Endothelial cell of umbilical vein (primary cell): ENCODE data around the gene FAM53A. TPM values are rescaled to one million over a fixed set of nuclear protein-coding genes. Genes with fewer than 3 reads are reported as not detected.

Experiments used
- BruUV-seq: library from RNA; stranded (reverse); fragments of 400-500 nt; replicated peaks from 2 replicates; lab custom pipeline; 2021; lab: Mats Ljungman, UMichigan
- CTCF ChIA-PET: fragments of 300-600, 350-600 bp; sonication (Branson Sonifier 250); formaldehyde crosslinking; loops from one replicate; lab custom pipeline; 2021; ENCODE audit warnings: antibody characterized with exemption, inconsistent platforms; lab: Charles Lee
- POLR2A ChIA-PET: fragments of 300-600, 350-600 bp; sonication (Branson Sonifier 250); formaldehyde crosslinking; loops from one replicate; lab custom pipeline; 2021; ENCODE audit warnings: antibody characterized with exemption, inconsistent platforms; lab: Charles Lee
- DNase-seq: peaks from one replicate; pipeline ENCODE4 v3.0.0-alpha.2; 2011; ENCODE audit warnings: low read depth, low spot score
- FAIRE-seq: peaks from 2 replicates; lab custom pipeline; 2011; peaks lifted over from hg19 to GRCh38; lab: Jason Lieb, UNC
- H2AFZ ChIP-seq: 2 replicates; pipeline ENCODE4 v1.6.0; 2012; ENCODE audit warnings: low read depth, low read length, control low read depth, inconsistent platforms
- H3K27ac ChIP-seq: 2 replicates; pipeline ENCODE4 v1.5.1; 2011; ENCODE audit warnings: low read depth, mild to moderate bottlenecking, control low read depth, low read length, moderate library complexity; ENCODE audit not compliant: insufficient read depth
- H3K27me3 ChIP-seq, 2 experiments: 2 replicates each; pipeline versions ENCODE4 v1.6.0 to v1.6.1; 2011; ENCODE audit warnings: low read length in 2 of 2, mixed read lengths in 1 of 2; ENCODE audit not compliant: control insufficient read depth in 2 of 2, insufficient read depth in 2 of 2
- H3K36me3 ChIP-seq, 2 experiments: 2 replicates in 1 of 2; 3 replicates in 1 of 2; pipeline ENCODE4 v1.5.1; 2011; ENCODE audit warnings: low read length in 2 of 2, mild to moderate bottlenecking in 1 of 2, moderate library complexity in 1 of 2; ENCODE audit not compliant: control insufficient read depth in 2 of 2, insufficient read depth in 2 of 2; ENCODE audit errors: extremely low read depth in 1 of 2
- H3K4me1 ChIP-seq: 3 replicates; pipeline ENCODE4 v1.5.1; 2011; ENCODE audit warnings: mild to moderate bottlenecking, low read length; ENCODE audit not compliant: control insufficient read depth, insufficient read depth; ENCODE audit errors: extremely low read depth
- H3K4me2 ChIP-seq: 2 replicates; pipeline ENCODE4 v1.6.1; 2011; ENCODE audit warnings: low read length, control low read depth, mixed read lengths; ENCODE audit not compliant: insufficient read depth
- H3K4me3 ChIP-seq, 3 experiments: fragments of 200-600 bp in 1 of 3; sonication (generic), shearing (Covaris generic) in 1 of 3; replicated peaks in 1 of 3; 2 replicates each; pipeline ENCODE4 v1.5.1; 2011 to 2016; ENCODE audit warnings: control low read depth in 3 of 3, low read length in 3 of 3, mild to moderate bottlenecking in 2 of 3, inconsistent platforms in 1 of 3, low read depth in 1 of 3, moderate library complexity in 1 of 3; ENCODE audit not compliant: insufficient read depth in 1 of 3
- H3K79me2 ChIP-seq: 2 replicates; pipeline ENCODE4 v1.6.0; 2012; ENCODE audit warnings: low read length, inconsistent platforms; ENCODE audit not compliant: control insufficient read depth, insufficient read depth
- H3K9ac ChIP-seq: replicated peaks from 2 replicates; pipeline ENCODE3; 2011; ENCODE audit warnings: low read length, control low read depth; ENCODE audit not compliant: insufficient read depth; ENCODE audit errors: extremely low read depth
- H3K9me1 ChIP-seq: replicated peaks from 3 replicates; pipeline ENCODE4 v1.6.0; 2011; ENCODE audit warnings: mild to moderate bottlenecking, low read length; ENCODE audit not compliant: control insufficient read depth, insufficient read depth; ENCODE audit errors: extremely low read depth
- H3K9me3 ChIP-seq: replicated peaks from 2 replicates; pipeline ENCODE4 v1.5.1; 2012; ENCODE audit warnings: low read length, inconsistent platforms; ENCODE audit not compliant: control insufficient read depth, insufficient read depth
- H4K20me1 ChIP-seq: replicated peaks from 2 replicates; pipeline ENCODE3; 2011; ENCODE audit warnings: mild to moderate bottlenecking, low read length; ENCODE audit not compliant: control insufficient read depth, insufficient read depth; ENCODE audit errors: extremely low read depth
- EZH2 ChIP-seq: IDR thresholded peaks from 2 replicates; pipeline ENCODE4 v1.6.1; 2012; ENCODE audit warnings: borderline replicate concordance, low read depth, mild to moderate bottlenecking, moderate library complexity, low read length, inconsistent platforms; ENCODE audit not compliant: severe bottlenecking
- FOS ChIP-seq: IDR thresholded peaks from 2 replicates; pipeline ENCODE4 v1.6.1; 2011; ENCODE audit warnings: mild to moderate bottlenecking, low read length, moderate library complexity, borderline replicate concordance; ENCODE audit not compliant: insufficient read depth
- GATA2 ChIP-seq: IDR thresholded peaks from 2 replicates; pipeline ENCODE4 v1.7.0; 2011; ENCODE audit warnings: low read depth, mild to moderate bottlenecking, moderate library complexity, mixed read lengths, low read length; ENCODE audit not compliant: insufficient read length, insufficient read depth
- JUN ChIP-seq: IDR thresholded peaks from 2 replicates; pipeline ENCODE4 v1.6.1; 2011; ENCODE audit warnings: borderline replicate concordance, low read depth; ENCODE audit not compliant: insufficient read length, insufficient read depth
- MAX ChIP-seq: IDR thresholded peaks from 2 replicates; pipeline ENCODE4 v1.6.1; 2011; ENCODE audit not compliant: insufficient read depth, insufficient read length
- MYC ChIP-seq: IDR thresholded peaks from one replicate; pipeline ENCODE4 v1.6.1; 2011; ENCODE audit warnings: mild to moderate bottlenecking, low read depth, low read length
- POLR2A ChIP-seq: IDR thresholded peaks from 2 replicates; pipeline ENCODE4 v1.6.1; 2012; ENCODE audit warnings: low read depth, mild to moderate bottlenecking, control low read depth, low read length
- POLR2AphosphoS5 ChIP-seq: IDR thresholded peaks from 2 replicates; pipeline ENCODE4 v1.6.1; 2012; ENCODE audit warnings: low read depth, mild to moderate bottlenecking, control low read depth, low read length, moderate library complexity; ENCODE audit not compliant: insufficient read depth
- dilution Hi-C: fragments of 300-500 bp; cut with MboI; formaldehyde crosslinking; loops from one replicate; pipeline ENCODE4 v1.15.0; 2019; ENCODE audit warnings: low sequenced_read_pairs; ENCODE audit not compliant: extremely low pct_ligation_motif_present
- intact Hi-C: fragments of 100-400 bp; cut with micrococcal nuclease; formaldehyde crosslinking; loops from one replicate; pipeline ENCODE4 v1.10.0; 2022
- polyA plus RNA-seq, 4 experiments: library from polyadenylated mRNA; depleted of rRNA in 3 of 4; stranded (reverse) in 3 of 4; unstranded in 1 of 4; fragments of >200 nt; gene quantifications; 2 replicates each; pipeline versions ENCODE4 v1.2.1 to v1.2.3, GENCODE V29; 2011 to 2012; ENCODE audit warnings: missing spikeins in 1 of 4
- total RNA-seq: library from RNA; stranded (reverse); gene quantifications from 2 replicates; pipeline ENCODE4 v1.2.3, GENCODE V29; 2021
- TF ChIP-seq, protein P1 (sequence below), 2 donors: IDR thresholded peaks; 1 replicate in 1 of 2; 2 replicates in 1 of 2; pipeline ENCODE4 v1.5.1; 2011; ENCODE audit warnings: low read length in 2 of 2, mild to moderate bottlenecking in 2 of 2, moderate library complexity in 2 of 2, control low read depth in 1 of 2, inconsistent platforms in 1 of 2, low read depth in 1 of 2; ENCODE audit not compliant: insufficient read depth in 1 of 2; ENCODE audit errors: extremely low read depth in 1 of 2

Gene FAM53A
- total and polyA plus RNA-seq, 2 donors (not counting 3 experiments of a cell fraction or from before 2014, with no cell fraction given), result 1.3 to 1.7 TPM

DNA sequence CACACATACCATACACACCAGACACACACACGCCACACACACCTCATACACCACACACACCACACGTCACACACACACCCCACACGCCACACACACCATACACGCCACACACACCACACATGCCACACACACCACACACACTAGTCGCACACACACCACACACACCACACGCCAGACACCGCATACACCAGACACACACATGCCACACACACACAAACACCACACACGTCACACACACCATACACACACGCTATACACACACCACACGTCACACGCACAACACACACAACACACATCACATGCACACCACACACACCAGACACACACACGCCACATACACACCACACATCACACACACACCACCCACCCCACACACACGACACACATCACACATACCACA, 32.0 kb downstream of the FAM53A start:
- Histone ChIP-seq H3K36me3 (no peaks in the 10 kb centered on the region), H3K27ac (no peak overlapping the region), H3K79me2 (no peaks in the 10 kb centered on the region), H2AFZ (no peak overlapping the region), H4K20me1 (no peaks in the 10 kb centered on the region), H3K4me2 (no peak overlapping the region), H3K9me3 (no peaks in the 10 kb centered on the region), H3K27me3 (no peaks in the 10 kb centered on the region), H3K4me3 (no peak overlapping the region), H3K9ac (no peak overlapping the region), H3K4me1 (no peaks in the 10 kb centered on the region), H3K9me1 (no peaks in the 10 kb centered on the region)
- no peak for FAIRE-seq
- ChIA-PET CTCF (no interaction called here), POLR2A (no interaction called here)
- DNase-seq, result no peak
- TF ChIP-seq, protein P1, sequence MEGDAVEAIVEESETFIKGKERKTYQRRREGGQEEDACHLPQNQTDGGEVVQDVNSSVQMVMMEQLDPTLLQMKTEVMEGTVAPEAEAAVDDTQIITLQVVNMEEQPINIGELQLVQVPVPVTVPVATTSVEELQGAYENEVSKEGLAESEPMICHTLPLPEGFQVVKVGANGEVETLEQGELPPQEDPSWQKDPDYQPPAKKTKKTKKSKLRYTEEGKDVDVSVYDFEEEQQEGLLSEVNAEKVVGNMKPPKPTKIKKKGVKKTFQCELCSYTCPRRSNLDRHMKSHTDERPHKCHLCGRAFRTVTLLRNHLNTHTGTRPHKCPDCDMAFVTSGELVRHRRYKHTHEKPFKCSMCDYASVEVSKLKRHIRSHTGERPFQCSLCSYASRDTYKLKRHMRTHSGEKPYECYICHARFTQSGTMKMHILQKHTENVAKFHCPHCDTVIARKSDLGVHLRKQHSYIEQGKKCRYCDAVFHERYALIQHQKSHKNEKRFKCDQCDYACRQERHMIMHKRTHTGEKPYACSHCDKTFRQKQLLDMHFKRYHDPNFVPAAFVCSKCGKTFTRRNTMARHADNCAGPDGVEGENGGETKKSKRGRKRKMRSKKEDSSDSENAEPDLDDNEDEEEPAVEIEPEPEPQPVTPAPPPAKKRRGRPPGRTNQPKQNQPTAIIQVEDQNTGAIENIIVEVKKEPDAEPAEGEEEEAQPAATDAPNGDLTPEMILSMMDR (IDR thresholded peaks at IDR 0.05; ENCODE audit: extremely low read depth in 1 of 2, insufficient read depth in 1 of 2, low read depth in 1 of 2, low read length in 2 of 2), result no peak
- TF ChIP-seq JUN, result no peak
- no peak for TF ChIP-seq MYC
- no peak for TF ChIP-seq POLR2AphosphoS5
- TF ChIP-seq GATA2, result no peak
- TF ChIP-seq EZH2, result no peak
- no peak for TF ChIP-seq MAX
- TF ChIP-seq POLR2A, result no peak
- TF ChIP-seq FOS, result no peak
- intact Hi-C loops (no loop called here), dilution Hi-C loops (no loop called here)
- no TSS peak for BruUV-seq
